OCI-LY3 (cell line): ENCODE data around the gene PRIM2.
"Not testable (repeated sequence)": the region's sequence is repeated elsewhere in the genome, so short reads cannot be mapped to it uniquely, and the experiment has no call there.

Experiments
- CTCF ChIP-seq: fragments of 200-600, 300-600 bp; sonication (generic); IDR thresholded peaks from 2 replicates; pipeline ENCODE4 v1.5.1; 2014; ENCODE audit warnings: antibody characterized with exemption, low read length, low read depth
- EZH2phosphoT487 ChIP-seq: fragments of 200-600 bp; shearing (Covaris generic); IDR thresholded peaks from 2 replicates; pipeline ENCODE4 v1.6.1; 2018; ENCODE audit warnings: antibody characterized with exemption, mixed run types, low read depth

- TF ChIP-seq CTCF, EZH2phosphoT487: not testable (repeated sequence)
Observed at GRCh38 chr6:57671937-57672627, 354.7 kb downstream of the PRIM2 start.
